B cell (primary cell): ENCODE results near the gene ATP13A1. TPM values are rescaled to one million over a fixed set of nuclear protein-coding genes. Genes with fewer than 3 reads are reported as not detected.

Source experiments
- ATAC-seq: fragments of 200-7000 bp; cut with Tn5 transposase; one replicate; pipeline ENCODE4 v1.10.0; 2021; ENCODE audit warnings: low read depth, mild to moderate bottlenecking, moderate number of reproducible peaks, moderate library complexity
- CTCF ChIA-PET: fragments of 350-600 bp; sonication (Branson Sonifier 250); formaldehyde crosslinking; loops from one replicate; lab custom pipeline; 2021; ENCODE audit warnings: antibody characterized with exemption, inconsistent platforms; lab: Charles Lee
- POLR2A ChIA-PET: fragments of 350-600 bp; sonication (Branson Sonifier 250); formaldehyde crosslinking; loops from one replicate; lab custom pipeline; 2021; ENCODE audit warnings: antibody characterized with exemption; lab: Charles Lee
- DNase-seq: peaks from one replicate; pipeline ENCODE4 v3.0.0; 2013
- H2AFZ ChIP-seq: 2 replicates; pipeline ENCODE4 v1.6.1; 2012; ENCODE audit warnings: mild to moderate bottlenecking, low read depth, low read length; ENCODE audit not compliant: insufficient read depth, poor library complexity, severe bottlenecking
- H3K27ac ChIP-seq, 2 donors: 1 replicate in 1 of 2; 2 replicates in 1 of 2; pipeline ENCODE4 v1.5.1; 2012 to 2013; ENCODE audit warnings: low read length in 2 of 2, mild to moderate bottlenecking in 2 of 2, moderate library complexity in 1 of 2
- H3K27me3 ChIP-seq, 4 experiments: fragments of 200-600 bp in 1 of 4; sonication (generic) in 1 of 4; replicated peaks in 1 of 4; 1 replicate in 2 of 4; 2 replicates in 2 of 4; pipeline versions ENCODE4 v1.6.1 to v1.7.0; 2013 to 2016; ENCODE audit warnings: low read length in 3 of 4, mild to moderate bottlenecking in 2 of 4, mixed read lengths in 1 of 4, moderate library complexity in 1 of 4; ENCODE audit not compliant: insufficient read depth in 4 of 4, control insufficient read depth in 3 of 4; ENCODE audit errors: control extremely low read depth in 1 of 4
- H3K36me3 ChIP-seq, 2 experiments: replicated peaks in 1 of 2; 1 replicate in 1 of 2; 2 replicates in 1 of 2; pipeline versions ENCODE4 v1.6.1 to v1.7.1; 2013; ENCODE audit warnings: low read length in 1 of 2; ENCODE audit not compliant: insufficient read depth in 2 of 2, control insufficient read depth in 1 of 2; ENCODE audit errors: control extremely low read depth in 1 of 2, extremely low read depth in 1 of 2
- H3K4me1 ChIP-seq, 2 donors: fragments of 200-600 bp in 1 of 2; sonication (generic) in 1 of 2; 1 replicate in 1 of 2; 2 replicates in 1 of 2; pipeline versions ENCODE4 v1.5.1 to v1.6.1; 2013 to 2017; ENCODE audit warnings: low read length in 2 of 2; ENCODE audit not compliant: control insufficient read depth in 2 of 2, insufficient read depth in 2 of 2
- H3K4me2 ChIP-seq: replicated peaks from 2 replicates; pipeline ENCODE3; 2012; ENCODE audit warnings: mild to moderate bottlenecking, low read depth, low read length; ENCODE audit not compliant: poor library complexity, severe bottlenecking
- H3K4me3 ChIP-seq, 5 experiments: fragments of 200-600 bp in 1 of 5; sonication (generic) in 1 of 5; 1 replicate in 3 of 5; 2 replicates in 2 of 5; pipeline versions ENCODE4 v1.5.1 to v1.7.0; 2011 to 2016; ENCODE audit warnings: low read length in 4 of 5, mild to moderate bottlenecking in 4 of 5, low read depth in 2 of 5, control low read depth in 1 of 5, moderate library complexity in 1 of 5; ENCODE audit not compliant: insufficient read depth in 1 of 5; ENCODE audit errors: control extremely low read depth in 1 of 5, extremely low read depth in 1 of 5
- H3K79me2 ChIP-seq: fragments of 200-600 bp; sonication (generic); one replicate; pipeline ENCODE4 v1.6.0; 2016; ENCODE audit warnings: low read length; ENCODE audit not compliant: control insufficient read depth, insufficient read depth
- H3K9ac ChIP-seq: fragments of 200-600 bp; sonication (generic); 2 replicates; pipeline ENCODE4 v1.6.1; 2017; ENCODE audit warnings: mild to moderate bottlenecking, low read length, moderate library complexity
- H3K9me3 ChIP-seq, 3 donors: one replicate each; pipeline versions ENCODE4 v1.6.1 to v1.7.1; 2013; ENCODE audit warnings: low read length in 2 of 3; ENCODE audit not compliant: control insufficient read depth in 2 of 3, insufficient read depth in 1 of 3; ENCODE audit errors: control extremely low read depth in 1 of 3
- H4K20me1 ChIP-seq: 2 replicates; pipeline ENCODE4 v1.6.0; 2012; ENCODE audit warnings: mild to moderate bottlenecking, low read length; ENCODE audit not compliant: insufficient read depth, control insufficient read depth, poor library complexity, severe bottlenecking
- H3K27ac Mint-ChIP-seq: one replicate; pipeline ENCODE4 v1.8.0; 2021; ENCODE audit warnings: mixed read lengths
- H3K27me3 Mint-ChIP-seq: one replicate; pipeline ENCODE4 v1.8.0; 2021; ENCODE audit warnings: mixed read lengths
- H3K4me1 Mint-ChIP-seq: one replicate; pipeline ENCODE4 v1.8.0; 2021; ENCODE audit warnings: mixed read lengths
- H3K4me3 Mint-ChIP-seq: one replicate; pipeline ENCODE4 v1.8.0; 2021; ENCODE audit warnings: mixed read lengths
- H3K9me3 Mint-ChIP-seq: one replicate; pipeline ENCODE4 v1.8.0; 2022; ENCODE audit warnings: mixed read lengths; ENCODE audit not compliant: insufficient read depth
- EZH2 ChIP-seq: IDR thresholded peaks from 2 replicates; pipeline ENCODE4 v1.6.1; 2012; ENCODE audit warnings: borderline replicate concordance, low read depth, mild to moderate bottlenecking, moderate library complexity, low read length; ENCODE audit not compliant: insufficient read depth, poor library complexity, severe bottlenecking
- WGBS: methylation state at CpG from one replicate; pipeline ENCODE4 v1.1.5; 2013; ENCODE audit warnings: missing lambda C conversion rate; ENCODE audit not compliant: insufficient coverage; 5-methylcytosine and 5-hydroxymethylcytosine counted together
- intact Hi-C: fragments of 100-400 bp; cut with micrococcal nuclease; formaldehyde crosslinking; loops from one replicate; pipeline ENCODE4 v1.10.0; 2022
- polyA plus RNA-seq: library from polyadenylated mRNA; depleted of rRNA; stranded (reverse); fragments of >200 nt; gene quantifications from 2 replicates; pipeline ENCODE4 v1.2.3, GENCODE V29; 2012
- total RNA-seq, 2 donors: library from RNA; stranded (reverse); fragments of 120-200 nt in 1 of 2; gene quantifications; 1 replicate in 1 of 2; 2 replicates in 1 of 2; pipeline versions ENCODE4 v1.2.3 to v1.2.4, GENCODE V29; 2013 to 2022
- TF ChIP-seq, protein P1 (sequence below): fragments of 200-600 bp; IDR thresholded peaks from one replicate; pipeline ENCODE4 v1.8.0; 2022; ENCODE audit warnings: antibody characterized with exemption, mild to moderate bottlenecking

Gene ATP13A1
- total and polyA plus RNA-seq, 2 donors (not counting 1 experiment from before 2014, with no cell fraction given), result 156 to 277 TPM

DNA sequence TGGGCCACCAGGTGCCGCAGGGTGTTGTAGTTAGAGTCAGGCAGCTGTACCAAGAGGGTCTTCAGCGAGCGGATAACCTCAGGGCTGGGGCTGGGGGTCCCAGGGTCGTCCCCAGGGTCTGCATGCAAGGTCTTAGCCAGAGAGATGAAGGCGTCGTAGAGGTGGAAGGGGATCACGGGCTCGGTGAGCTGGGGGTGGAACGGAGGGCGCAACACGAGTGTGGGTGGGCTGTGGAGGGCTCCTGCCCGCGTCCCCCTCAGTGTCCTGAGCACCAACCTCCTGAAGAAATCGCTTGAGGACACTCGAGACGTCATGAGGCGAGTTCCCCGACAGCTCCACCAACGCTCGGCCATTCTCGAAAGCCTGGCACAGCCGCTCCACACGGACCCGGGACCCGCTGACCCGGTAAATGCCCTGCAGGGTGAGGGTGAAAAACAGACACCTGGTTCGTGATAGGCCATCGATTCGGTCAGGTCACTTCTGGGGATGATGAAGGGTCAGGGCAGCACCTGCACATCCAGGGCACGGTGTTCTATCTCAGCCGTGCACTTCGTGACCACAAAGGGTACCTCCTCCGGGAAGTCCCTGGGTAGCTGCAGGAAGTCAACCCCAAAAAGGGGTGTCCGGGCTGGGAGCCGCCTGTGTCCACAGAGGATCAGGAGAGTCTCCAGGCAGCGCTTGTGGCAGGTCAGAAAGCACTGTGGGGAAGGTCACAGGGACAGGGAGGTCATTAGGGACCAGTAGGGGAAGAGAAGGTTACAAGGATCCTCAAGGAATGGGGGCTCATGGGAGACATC is 28.8 kb downstream of the ATP13A1 start:
- ATAC-seq (no peak), DNase-seq (no peak)
- Histone ChIP-seq H3K27me3 (no peaks in the 10 kb centered on the region), H2AFZ (no peak overlapping the region), H3K27ac (no peak overlapping the region), H3K4me3 (no peak overlapping the region), H3K9me3 (peaks cover 0 to 4% (median 0%) of the 10 kb centered on the region in 3 donors), H4K20me1 (peaks cover 38% of the 10 kb centered on the region), H3K9ac (no peak overlapping the region), H3K36me3 (peaks cover 0 to 75% of the 10 kb centered on the region in 2 experiments), H3K4me2 (no peak overlapping the region), H3K4me1 (peaks cover 0 to 6% of the 10 kb centered on the region in 2 donors), H3K79me2 (peaks cover 26% of the 10 kb centered on the region)
- ChIA-PET CTCF (interaction anchor here (1.3 kb wide), 1 partner anchor 102 kb away, joined by 3 read pairs; no protein-coding TSS in a partner anchor), POLR2A (no interaction called here)
- peaks cover 2% of the 10 kb centered on the region for H3K4me1 Mint-ChIP-seq
- 92% methylated on average over 36 of the region's 36 CpGs for WGBS
- intact Hi-C loops, result no loop called here
- H3K27ac Mint-ChIP-seq, result no peak overlapping the region
- no peaks in the 10 kb centered on the region for H3K9me3 Mint-ChIP-seq
- H3K4me3 Mint-ChIP-seq, result no peak overlapping the region
- H3K27me3 Mint-ChIP-seq, result no peaks in the 10 kb centered on the region
- no peak for TF ChIP-seq EZH2
- TF ChIP-seq, protein P1, sequence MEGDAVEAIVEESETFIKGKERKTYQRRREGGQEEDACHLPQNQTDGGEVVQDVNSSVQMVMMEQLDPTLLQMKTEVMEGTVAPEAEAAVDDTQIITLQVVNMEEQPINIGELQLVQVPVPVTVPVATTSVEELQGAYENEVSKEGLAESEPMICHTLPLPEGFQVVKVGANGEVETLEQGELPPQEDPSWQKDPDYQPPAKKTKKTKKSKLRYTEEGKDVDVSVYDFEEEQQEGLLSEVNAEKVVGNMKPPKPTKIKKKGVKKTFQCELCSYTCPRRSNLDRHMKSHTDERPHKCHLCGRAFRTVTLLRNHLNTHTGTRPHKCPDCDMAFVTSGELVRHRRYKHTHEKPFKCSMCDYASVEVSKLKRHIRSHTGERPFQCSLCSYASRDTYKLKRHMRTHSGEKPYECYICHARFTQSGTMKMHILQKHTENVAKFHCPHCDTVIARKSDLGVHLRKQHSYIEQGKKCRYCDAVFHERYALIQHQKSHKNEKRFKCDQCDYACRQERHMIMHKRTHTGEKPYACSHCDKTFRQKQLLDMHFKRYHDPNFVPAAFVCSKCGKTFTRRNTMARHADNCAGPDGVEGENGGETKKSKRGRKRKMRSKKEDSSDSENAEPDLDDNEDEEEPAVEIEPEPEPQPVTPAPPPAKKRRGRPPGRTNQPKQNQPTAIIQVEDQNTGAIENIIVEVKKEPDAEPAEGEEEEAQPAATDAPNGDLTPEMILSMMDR, result no peak
